GM23248 (cell line): ENCODE measurements around the gene FMO5. TPM values are rescaled to one million over a fixed set of nuclear protein-coding genes. Genes with fewer than 3 reads are reported as not detected.
"Not testable (repeated sequence)": the region's sequence is repeated elsewhere in the genome, so short reads cannot be mapped to it uniquely, and the experiment has no call there.

Source experiments
- DNase-seq: peaks from one replicate; pipeline ENCODE4 v3.0.0-alpha.2; 2015
- H2AFZ ChIP-seq: fragments of 200-600 bp; sonication (generic); 2 replicates; pipeline ENCODE4 v1.6.1; 2016; ENCODE audit warnings: antibody characterized with exemption
- H3F3A ChIP-seq: fragments of 200-600 bp; sonication (generic); 2 replicates; pipeline ENCODE4 v1.6.1; 2016; ENCODE audit warnings: mild to moderate bottlenecking, antibody characterized with exemption, mixed run types; ENCODE audit not compliant: insufficient read depth
- H3K27ac ChIP-seq: fragments of 200-600 bp; sonication (generic); 2 replicates; pipeline ENCODE4 v1.5.1; 2016; ENCODE audit warnings: mild to moderate bottlenecking
- H3K27me3 ChIP-seq: fragments of 200-600 bp; sonication (generic); replicated peaks from 2 replicates; pipeline ENCODE4 v1.6.1; 2016; ENCODE audit warnings: mild to moderate bottlenecking; ENCODE audit not compliant: insufficient read depth
- H3K36me3 ChIP-seq: fragments of 200-600 bp; sonication (generic); 2 replicates; pipeline ENCODE4 v1.6.1; 2016; ENCODE audit warnings: low read depth, mild to moderate bottlenecking
- H3K4me1 ChIP-seq: fragments of 200-600 bp; sonication (generic); 2 replicates; pipeline ENCODE4 v1.6.1; 2016; ENCODE audit warnings: mild to moderate bottlenecking; ENCODE audit not compliant: insufficient read depth
- H3K4me2 ChIP-seq: fragments of 200-600 bp; sonication (generic); one replicate; pipeline ENCODE4 v1.6.1; 2016; ENCODE audit warnings: mild to moderate bottlenecking; ENCODE audit not compliant: unreplicated experiment
- H3K4me3 ChIP-seq: fragments of 200-600 bp; sonication (generic); 2 replicates; pipeline ENCODE4 v1.5.1; 2016; ENCODE audit warnings: mild to moderate bottlenecking
- H3K79me2 ChIP-seq: fragments of 200-600 bp; sonication (generic); 2 replicates; pipeline ENCODE4 v1.6.1; 2016; ENCODE audit warnings: mild to moderate bottlenecking; ENCODE audit not compliant: insufficient read depth
- H3K9ac ChIP-seq: fragments of 200-600 bp; sonication (generic); 2 replicates; pipeline ENCODE4 v1.6.1; 2016; ENCODE audit warnings: mild to moderate bottlenecking
- H3K9me2 ChIP-seq: fragments of 200-600 bp; sonication (generic); 2 replicates; pipeline ENCODE4 v1.6.1; 2016; ENCODE audit warnings: mixed run types, mild to moderate bottlenecking, moderate library complexity; ENCODE audit not compliant: insufficient read depth
- H3K9me3 ChIP-seq: fragments of 200-600 bp; sonication (generic); one replicate; pipeline ENCODE4 v1.6.1; 2017; ENCODE audit warnings: low read depth
- H4K20me1 ChIP-seq: fragments of 200-600 bp; sonication (generic); 2 replicates; pipeline ENCODE4 v1.6.0; 2016; ENCODE audit not compliant: insufficient read depth
- EZH2 ChIP-seq: fragments of 200-600 bp; sonication (generic); IDR thresholded peaks from 2 replicates; pipeline ENCODE4 v1.6.1; 2018; ENCODE audit warnings: antibody characterized with exemption, mild to moderate bottlenecking; ENCODE audit not compliant: insufficient read depth, poor library complexity, severe bottlenecking
- EZH2phosphoT487 ChIP-seq: fragments of 200-600 bp; sonication (generic); IDR thresholded peaks from 2 replicates; pipeline ENCODE4 v1.6.1; 2018; ENCODE audit warnings: antibody characterized with exemption, moderate library complexity, mild to moderate bottlenecking, low read depth; ENCODE audit not compliant: insufficient read depth
- WGBS, 2 experiments: methylation state at CpG; one replicate each; pipeline ENCODE4 v1.1.6; 2015 to 2017; ENCODE audit warnings: low lambda C conversion rate in 2 of 2, low coverage in 1 of 2; ENCODE audit errors: missing lambda C conversion rate in 2 of 2; 5-methylcytosine and 5-hydroxymethylcytosine counted together
- in situ Hi-C: fragments of 300-500 bp; cut with MboI; formaldehyde crosslinking; loops from 2 replicates; pipeline ENCODE4 v1.15.0; 2020
- polyA plus RNA-seq: library from polyadenylated mRNA; unstranded; fragments of >200 nt; fragmentation: Nextera tagmentation; extraction: Ambion mirVana; gene quantifications from 2 replicates; pipeline ENCODE4 v1.2.1, GENCODE V29; 2016
- total RNA-seq: library from RNA; depleted of rRNA; stranded (reverse); fragments of >200 nt; shearing (Covaris generic); gene quantifications from 2 replicates; pipeline ENCODE4 v1.2.3, GENCODE V29; 2014

The FMO5 gene
- total and polyA plus RNA-seq, 2 experiments from 2014 or later: 1.2 to 4.9 TPM

DNA sequence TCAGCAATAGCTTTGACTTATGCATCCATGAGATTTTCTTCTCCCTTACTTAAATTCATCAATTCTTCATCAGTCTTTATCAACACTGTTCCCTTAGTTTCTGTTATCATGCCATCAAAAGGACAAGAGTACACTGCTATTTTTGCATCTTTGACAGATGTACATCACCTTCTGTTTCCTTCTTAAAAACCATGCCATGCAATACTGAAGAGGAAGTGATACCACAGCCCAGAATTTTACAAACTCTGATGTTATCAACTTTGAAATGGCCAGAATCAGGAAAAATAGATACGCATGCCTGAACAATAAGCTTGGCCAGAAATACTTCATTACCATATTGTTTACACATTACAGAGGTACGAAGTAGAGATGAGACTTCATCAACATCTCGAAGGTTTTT lies 21.1 kb downstream of the FMO5 start:
- no peak for DNase-seq
- H3K4me1 ChIP-seq: no peaks in the 10 kb centered on the region
- H3K9ac ChIP-seq: no peak overlapping the region

GRCh38 chr1:147202576-147202975 lies 22.6 kb downstream of the FMO5 start:
- Histone ChIP-seq H3K4me2 (no peak overlapping the region), H3K4me1 (no peaks in the 10 kb centered on the region), H4K20me1 (no peaks in the 10 kb centered on the region; the same call in 1 of the 2 replicates), H3K9me3 (no peaks in the 10 kb centered on the region), H3K9ac (no peak overlapping the region), H3K9me2 (no peaks in the 10 kb centered on the region), H3F3A (no peaks in the 10 kb centered on the region), H2AFZ (no peak overlapping the region), H3K4me3 (no peak overlapping the region), H3K79me2 (no peaks in the 10 kb centered on the region), H3K36me3 (no peaks in the 10 kb centered on the region), H3K27me3 (no peaks in the 10 kb centered on the region), H3K27ac (no peak overlapping the region)
- in situ Hi-C loops: no loop called here
- TF ChIP-seq EZH2phosphoT487: no peak
- TF ChIP-seq EZH2: no peak
- WGBS, 2 experiments: 62% methylated on average over 2 of the region's 2 CpGs
- DNase-seq: no peak

More for the DNA sequence above, 21.1 kb downstream of the FMO5 start:
- in situ Hi-C loops: no loop called here
- H2AFZ ChIP-seq: no peak overlapping the region
- H3K9me3 ChIP-seq: no peaks in the 10 kb centered on the region
- H3F3A ChIP-seq: no peaks in the 10 kb centered on the region
- 82 to 91% methylated on average over 3 of the region's 3 CpGs for WGBS, 2 experiments
- H3K27me3 ChIP-seq: no peaks in the 10 kb centered on the region
- H3K79me2 ChIP-seq: no peaks in the 10 kb centered on the region
- no peaks in the 10 kb centered on the region; the same call in 1 of the 2 replicates for H4K20me1 ChIP-seq
- no peak overlapping the region for H3K4me2 ChIP-seq
- H3K27ac ChIP-seq: no peak overlapping the region
- TF ChIP-seq EZH2 (no peak), EZH2phosphoT487 (no peak)
- no peaks in the 10 kb centered on the region for H3K9me2 ChIP-seq
- H3K4me3 ChIP-seq: no peak overlapping the region
- no peaks in the 10 kb centered on the region for H3K36me3 ChIP-seq

DNA sequence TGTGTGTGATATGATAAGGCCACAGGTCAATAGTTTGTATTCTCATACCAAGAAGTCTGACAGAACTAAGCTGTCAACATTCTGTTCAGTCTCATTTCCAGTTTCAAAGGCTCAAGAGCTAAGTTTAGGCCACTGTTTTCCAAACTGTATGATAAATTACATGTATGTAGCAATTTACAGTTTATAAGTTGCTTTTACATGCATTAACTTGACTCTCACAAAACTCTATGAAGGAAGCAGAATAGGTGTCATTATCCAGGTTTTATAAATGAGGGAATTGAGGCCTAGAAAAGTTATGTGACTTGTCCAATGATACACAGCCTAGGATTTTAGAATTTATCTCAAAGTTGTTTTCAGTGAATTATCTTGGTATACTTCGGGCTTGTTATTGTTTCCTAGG lies 23.4 kb downstream of the FMO5 start:
- no peaks in the 10 kb centered on the region for H3F3A ChIP-seq
- no peak for TF ChIP-seq EZH2phosphoT487
- TF ChIP-seq EZH2: no peak
- in situ Hi-C loops: no loop called here
- no peaks in the 10 kb centered on the region for H3K9me2 ChIP-seq
- H3K36me3 ChIP-seq: no peaks in the 10 kb centered on the region
- no peaks in the 10 kb centered on the region for H3K9me3 ChIP-seq
- no peak for DNase-seq
- no peaks in the 10 kb centered on the region for H4K20me1 ChIP-seq
- H3K4me3 ChIP-seq: no peak overlapping the region
- H3K4me2 ChIP-seq: no peak overlapping the region
- H3K79me2 ChIP-seq: no peaks in the 10 kb centered on the region
- no peak overlapping the region for H3K27ac ChIP-seq
- WGBS, 2 experiments: 86 to 89% methylated on average over 1 of the region's 1 CpG
- no peak overlapping the region for H2AFZ ChIP-seq
- no peaks in the 10 kb centered on the region for H3K4me1 ChIP-seq
- H3K27me3 ChIP-seq: no peaks in the 10 kb centered on the region
- H3K9ac ChIP-seq: no peak overlapping the region

GRCh38 chr1:147201276-147201675 lies 23.9 kb downstream of the FMO5 start:
- no peak overlapping the region for H2AFZ ChIP-seq
- H3F3A ChIP-seq: no peaks in the 10 kb centered on the region
- H3K4me1 ChIP-seq: no peaks in the 10 kb centered on the region
- H3K4me2 ChIP-seq: no peak overlapping the region
- H3K79me2 ChIP-seq: no peaks in the 10 kb centered on the region
- WGBS, 2 experiments: 73 to 81% methylated on average over 4 of the region's 4 CpGs
- no peaks in the 10 kb centered on the region for H4K20me1 ChIP-seq
- no peak overlapping the region for H3K4me3 ChIP-seq
- no peaks in the 10 kb centered on the region for H3K36me3 ChIP-seq
- H3K9me3 ChIP-seq: no peaks in the 10 kb centered on the region
- peak; percentile 12 for DNase-seq
- no peak overlapping the region for H3K27ac ChIP-seq
- TF ChIP-seq EZH2phosphoT487 (no peak), EZH2 (no peak)
- H3K27me3 ChIP-seq: no peaks in the 10 kb centered on the region
- H3K9me2 ChIP-seq: no peaks in the 10 kb centered on the region
- H3K9ac ChIP-seq: no peak overlapping the region
- in situ Hi-C loops: no loop called here

DNA sequence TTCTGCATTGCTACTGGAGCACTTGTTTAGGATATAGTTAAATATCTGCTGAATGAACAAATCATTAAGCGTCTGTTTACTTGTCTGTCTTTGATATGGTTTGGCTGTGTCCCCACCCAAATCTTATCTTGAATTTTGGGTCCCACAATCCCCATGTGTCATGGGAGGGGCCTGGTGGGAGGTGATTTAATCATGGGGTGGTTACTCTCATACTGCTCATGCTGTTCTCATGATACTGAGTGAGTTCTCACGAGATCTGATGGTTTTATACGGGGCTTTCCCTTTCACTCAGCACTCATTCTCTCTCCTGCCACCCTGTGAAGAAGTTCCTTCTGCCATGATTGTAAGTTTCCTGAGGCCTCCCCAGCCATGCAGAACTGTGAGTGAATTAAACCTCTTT lies 27.8 kb downstream of the FMO5 start:
- WGBS, 2 experiments: 91 to 95% methylated on average over 3 of the region's 3 CpGs
- H3F3A ChIP-seq, H2AFZ ChIP-seq, in situ Hi-C loops, H3K36me3 ChIP-seq, DNase-seq, H3K4me2 ChIP-seq, H3K9me3 ChIP-seq, H3K9ac ChIP-seq, H3K79me2 ChIP-seq, H3K9me2 ChIP-seq, H3K27ac ChIP-seq, H3K27me3 ChIP-seq, H4K20me1 ChIP-seq, H3K4me1 ChIP-seq, H3K4me3 ChIP-seq: not testable (repeated sequence)
